ENCODE results near the gene HRCT1. TPM values are rescaled to one million over a fixed set of nuclear protein-coding genes. Genes with fewer than 3 reads are reported as not detected.

HRCT1 gene
- polyA plus RNA-seq, 3 donors: not detected

DNA sequence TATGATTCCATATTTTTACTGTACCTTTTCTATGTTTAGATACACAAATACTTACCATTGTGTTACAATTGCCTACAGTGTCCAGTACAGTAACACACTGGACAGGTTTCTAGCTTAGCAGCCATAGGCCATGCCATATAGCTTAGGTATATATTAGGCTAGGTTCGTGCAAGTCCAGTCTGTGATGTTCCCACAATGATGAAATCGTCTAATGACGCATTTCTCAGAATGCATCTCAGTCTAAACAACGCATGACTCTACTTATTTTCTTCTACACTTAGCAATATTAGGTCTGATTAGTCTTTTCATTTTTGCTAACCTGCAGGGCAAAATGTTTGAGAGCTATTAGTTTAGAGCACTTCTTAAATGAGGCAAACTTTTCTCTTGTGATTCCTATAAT is 29.3 kb downstream of the HRCT1 start:
- peaks cover 0 to 5% (median 2%) of the 10 kb centered on the region in 7 donors for H3K9me3 Mint-ChIP-seq
- TF ChIP-seq, protein P1, sequence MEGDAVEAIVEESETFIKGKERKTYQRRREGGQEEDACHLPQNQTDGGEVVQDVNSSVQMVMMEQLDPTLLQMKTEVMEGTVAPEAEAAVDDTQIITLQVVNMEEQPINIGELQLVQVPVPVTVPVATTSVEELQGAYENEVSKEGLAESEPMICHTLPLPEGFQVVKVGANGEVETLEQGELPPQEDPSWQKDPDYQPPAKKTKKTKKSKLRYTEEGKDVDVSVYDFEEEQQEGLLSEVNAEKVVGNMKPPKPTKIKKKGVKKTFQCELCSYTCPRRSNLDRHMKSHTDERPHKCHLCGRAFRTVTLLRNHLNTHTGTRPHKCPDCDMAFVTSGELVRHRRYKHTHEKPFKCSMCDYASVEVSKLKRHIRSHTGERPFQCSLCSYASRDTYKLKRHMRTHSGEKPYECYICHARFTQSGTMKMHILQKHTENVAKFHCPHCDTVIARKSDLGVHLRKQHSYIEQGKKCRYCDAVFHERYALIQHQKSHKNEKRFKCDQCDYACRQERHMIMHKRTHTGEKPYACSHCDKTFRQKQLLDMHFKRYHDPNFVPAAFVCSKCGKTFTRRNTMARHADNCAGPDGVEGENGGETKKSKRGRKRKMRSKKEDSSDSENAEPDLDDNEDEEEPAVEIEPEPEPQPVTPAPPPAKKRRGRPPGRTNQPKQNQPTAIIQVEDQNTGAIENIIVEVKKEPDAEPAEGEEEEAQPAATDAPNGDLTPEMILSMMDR (IDR thresholded peaks at IDR 0.05): no peak
- intact Hi-C loops (cut with micrococcal nuclease): no loop called here
- Histone ChIP-seq H3K9ac (ENCODE audit: insufficient read depth, low read length, poor library complexity, severe bottlenecking) (no peak overlapping the region), H3K27ac (ENCODE audit: low read depth in 1 of 2, low read length in 2 of 2) (no peak overlapping the region), H3K4me3 (replicated peaks in 1 of 3; ENCODE audit: low read depth in 2 of 3, low read length in 3 of 3) (no peak overlapping the region), H3K79me2 (ENCODE audit: insufficient read depth, low read length) (no peaks in the 10 kb centered on the region), H3K27me3 (ENCODE audit: control insufficient read depth in 2 of 2, insufficient read depth in 2 of 2, low read length in 2 of 2) (no peaks in the 10 kb centered on the region), H3K36me3 (replicated peaks in 1 of 2; ENCODE audit: control insufficient read depth in 1 of 2, insufficient read depth in 2 of 2, low read length in 2 of 2) (no peaks in the 10 kb centered on the region), H3K9me3 (replicated peaks in 1 of 2; ENCODE audit: control insufficient read depth in 1 of 2, insufficient read depth in 1 of 2, low read length in 2 of 2) (no peaks in the 10 kb centered on the region), H2AFZ (ENCODE audit: insufficient read depth, low read depth, low read length, poor library complexity, severe bottlenecking) (no peak overlapping the region), H3K4me1 (ENCODE audit: control insufficient read depth in 1 of 2, insufficient read depth in 2 of 2, low read length in 2 of 2) (peaks cover 8 to 10% of the 10 kb centered on the region in 2 donors), H3K4me2 (replicated peaks; ENCODE audit: extremely low read depth, low read length, poor library complexity, severe bottlenecking) (no peak overlapping the region), H4K20me1 (ENCODE audit: insufficient read depth, low read length) (no peaks in the 10 kb centered on the region)
- no peak overlapping the region for H3K27ac Mint-ChIP-seq
- WGBS (ENCODE audit: insufficient coverage): no CpG with 5 or more reads among the region's 4 CpGs
- H3K4me1 Mint-ChIP-seq: peaks cover 25% of the 10 kb centered on the region
- peaks cover 0 to 2% (median 0%) of the 10 kb centered on the region in 3 donors for H3K27me3 Mint-ChIP-seq (ENCODE audit: low read depth in 3 of 3)
- no peak for DNase-seq
- no peaks in the 10 kb centered on the region for H3K36me3 Mint-ChIP-seq
- H3K4me3 Mint-ChIP-seq: no peak overlapping the region

DNA sequence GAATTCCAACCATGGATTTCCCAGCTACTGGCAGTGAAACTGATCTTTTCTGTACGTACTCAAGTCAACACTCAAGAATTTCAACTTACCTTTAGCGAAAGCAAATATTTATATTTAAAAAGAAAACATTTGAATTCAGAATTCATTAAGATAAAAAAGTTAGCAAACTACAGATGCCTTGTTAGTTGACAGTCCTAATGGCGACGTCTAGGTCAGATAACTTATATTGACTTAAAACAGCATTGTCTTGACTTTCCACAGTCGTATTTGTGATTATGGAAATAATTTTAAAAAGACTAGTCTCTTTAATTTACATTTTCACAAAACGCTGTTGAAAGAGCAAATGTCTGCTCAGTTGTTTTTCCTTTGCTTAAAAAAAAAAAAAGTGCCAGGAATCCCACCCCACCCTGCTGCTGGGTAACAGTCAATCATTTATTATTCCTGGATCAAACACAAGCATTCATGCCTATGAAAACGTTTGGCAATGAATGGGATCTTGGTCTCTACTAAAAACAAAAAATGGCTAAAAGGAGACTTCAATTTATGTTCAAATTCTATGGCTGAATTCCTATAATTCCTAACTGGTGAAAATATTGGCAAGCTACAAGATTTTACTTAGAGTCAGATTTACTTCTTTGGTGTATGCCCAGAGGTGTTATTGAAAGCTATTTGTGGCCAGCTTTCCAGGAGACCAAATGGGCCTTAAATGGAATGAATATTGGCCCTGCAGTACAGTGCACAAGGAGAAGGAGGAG is 29.9 kb downstream of the HRCT1 start:
- DNase-seq: no peak
- Histone ChIP-seq H3K79me2 (ENCODE audit: insufficient read depth, low read length) (no peaks in the 10 kb centered on the region), H3K4me2 (replicated peaks; ENCODE audit: extremely low read depth, low read length, poor library complexity, severe bottlenecking) (no peak overlapping the region), H3K9me3 (replicated peaks in 1 of 2; ENCODE audit: control insufficient read depth in 1 of 2, insufficient read depth in 1 of 2, low read length in 2 of 2) (no peaks in the 10 kb centered on the region), H3K36me3 (replicated peaks in 1 of 2; ENCODE audit: control insufficient read depth in 1 of 2, insufficient read depth in 2 of 2, low read length in 2 of 2) (no peaks in the 10 kb centered on the region), H3K4me1 (ENCODE audit: control insufficient read depth in 1 of 2, insufficient read depth in 2 of 2, low read length in 2 of 2) (peaks cover 8 to 10% of the 10 kb centered on the region in 2 donors), H3K27me3 (ENCODE audit: control insufficient read depth in 2 of 2, insufficient read depth in 2 of 2, low read length in 2 of 2) (no peaks in the 10 kb centered on the region), H3K9ac (ENCODE audit: insufficient read depth, low read length, poor library complexity, severe bottlenecking) (no peak overlapping the region), H3K4me3 (replicated peaks in 1 of 3; ENCODE audit: low read depth in 2 of 3, low read length in 3 of 3) (no peak overlapping the region), H2AFZ (ENCODE audit: insufficient read depth, low read depth, low read length, poor library complexity, severe bottlenecking) (no peak overlapping the region), H4K20me1 (ENCODE audit: insufficient read depth, low read length) (no peaks in the 10 kb centered on the region), H3K27ac (ENCODE audit: low read depth in 1 of 2, low read length in 2 of 2) (no peak overlapping the region)
- TF ChIP-seq, protein P1 (IDR thresholded peaks at IDR 0.05): no peak
- peaks cover 0 to 5% (median 2%) of the 10 kb centered on the region in 7 donors for H3K9me3 Mint-ChIP-seq
- H3K27me3 Mint-ChIP-seq (ENCODE audit: low read depth in 3 of 3): peaks cover 0 to 2% (median 1%) of the 10 kb centered on the region in 3 donors
- H3K27ac Mint-ChIP-seq: no peak overlapping the region
- H3K4me1 Mint-ChIP-seq: peaks cover 25% of the 10 kb centered on the region
- no peak overlapping the region for H3K4me3 Mint-ChIP-seq
- WGBS (ENCODE audit: insufficient coverage): 100% methylated on average over 1 of the region's 7 CpGs
- H3K36me3 Mint-ChIP-seq: no peaks in the 10 kb centered on the region
- intact Hi-C loops (cut with micrococcal nuclease): no loop called here

All from CD14-positive monocyte (primary cell).